HepG2 (cell line): ENCODE results near the gene SYNGR2. TPM values are rescaled to one million over a fixed set of nuclear protein-coding genes. Genes with fewer than 3 reads are reported as not detected.

Experiments used
- ATAC-seq: fragments of 200-7000 bp; cut with Tn5 transposase; 3 replicates; pipeline ENCODE4 v1.9.1; 2020; ENCODE audit warnings: mild to moderate bottlenecking, moderate library complexity
- BruUV-seq: library from RNA; stranded (reverse); fragments of 400-500 nt; replicated peaks from 2 replicates; lab custom pipeline; 2021; lab: Mats Ljungman, UMichigan
- CTCF ChIA-PET: fragments of 300-600 bp; formaldehyde crosslinking; extraction: SDS; loops from one replicate; lab custom pipeline; 2021; ENCODE audit warnings: low total read pairs, inconsistent platforms, low intra/inter-chr PET ratio; lab: Yijun Ruan, JAX
- POLR2A ChIA-PET: fragments of 350-600 bp; sonication (Branson Sonifier 250); formaldehyde crosslinking; loops from one replicate; lab custom pipeline; 2020; ENCODE audit warnings: antibody characterized with exemption, inconsistent platforms; lab: Yijun Ruan, JAX
- DNase-seq: peaks from one replicate; pipeline ENCODE4 v3.0.0-alpha.2; 2015; ENCODE audit warnings: low spot score
- FAIRE-seq: peaks from 3 replicates; lab custom pipeline; 2011; peaks lifted over from hg19 to GRCh38; lab: Jason Lieb, UNC
- H2AFZ ChIP-seq: one replicate; pipeline ENCODE4 v1.6.1; 2011; ENCODE audit warnings: low read length, inconsistent platforms
- H3K27ac ChIP-seq: fragments of 300-600 bp; 3 replicates; pipeline ENCODE4 v1.8.0; 2011; ENCODE audit warnings: mixed run types, mild to moderate bottlenecking, mixed read lengths, low read length, inconsistent platforms; ENCODE audit not compliant: insufficient read depth; ENCODE audit errors: extremely low read length
- H3K27me3 ChIP-seq, 2 experiments: fragments of 200-600 bp in 1 of 2; 2 replicates in 1 of 2; 3 replicates in 1 of 2; pipeline versions ENCODE4 v1.6.0 to v1.8.0; 2011; ENCODE audit warnings: low read length in 2 of 2, mild to moderate bottlenecking in 2 of 2, moderate library complexity in 2 of 2, inconsistent platforms in 1 of 2; ENCODE audit not compliant: insufficient read depth in 2 of 2, control insufficient read depth in 1 of 2
- H3K36me3 ChIP-seq, 2 experiments: fragments of 200-600 bp in 1 of 2; replicated peaks in 1 of 2; 2 replicates in 1 of 2; 3 replicates in 1 of 2; pipeline versions ENCODE4 v1.5.1 to v1.8.0; 2011; ENCODE audit warnings: low read length in 2 of 2, inconsistent platforms in 1 of 2; ENCODE audit not compliant: insufficient read depth in 2 of 2, control insufficient read depth in 1 of 2
- H3K4me1 ChIP-seq: 2 replicates; pipeline ENCODE4 v1.5.1; 2012; ENCODE audit warnings: low read length, inconsistent platforms; ENCODE audit not compliant: insufficient read depth
- H3K4me2 ChIP-seq: 2 replicates; pipeline ENCODE4 v1.6.0; 2011; ENCODE audit warnings: low read depth, low read length, inconsistent platforms
- H3K4me3 ChIP-seq, 3 experiments: fragments of 200-600 bp in 1 of 3; sonication (generic), shearing (Covaris generic) in 1 of 3; replicated peaks in 1 of 3; 2 replicates each; pipeline ENCODE4 v1.5.1; 2011 to 2016; ENCODE audit warnings: low read length in 3 of 3, inconsistent platforms in 2 of 3, low read depth in 2 of 3, mild to moderate bottlenecking in 2 of 3, control low read depth in 1 of 3, mixed read lengths in 1 of 3; ENCODE audit not compliant: insufficient read depth in 1 of 3
- H3K79me2 ChIP-seq: one replicate; pipeline ENCODE4 v1.6.1; 2011; ENCODE audit warnings: low read length, inconsistent platforms; ENCODE audit not compliant: insufficient read depth
- H3K9ac ChIP-seq: 2 replicates; pipeline ENCODE4 v1.6.0; 2011; ENCODE audit warnings: mild to moderate bottlenecking, low read depth, low read length, inconsistent platforms; ENCODE audit not compliant: insufficient read depth
- H3K9me3 ChIP-seq: 2 replicates; pipeline ENCODE4 v1.5.1; 2012; ENCODE audit warnings: mild to moderate bottlenecking, low read length
- H4K20me1 ChIP-seq: 2 replicates; pipeline ENCODE4 v1.6.0; 2011; ENCODE audit warnings: inconsistent platforms, mild to moderate bottlenecking, low read length, moderate library complexity; ENCODE audit not compliant: insufficient read depth
- ARHGAP35 ChIP-seq: sonication (generic); formaldehyde crosslinking; IDR thresholded peaks from 2 replicates; pipeline ENCODE4 v1.9.0; 2022; ENCODE audit warnings: mild to moderate bottlenecking, inconsistent platforms, moderate library complexity, missing genetic modification reagents, borderline replicate concordance
- ERF ChIP-seq: IDR thresholded peaks from 2 replicates; pipeline ENCODE4 v1.6.1; 2018; ENCODE audit warnings: missing biosample characterization, missing genetic modification reagents
- GPN1 ChIP-seq: sonication (generic); formaldehyde crosslinking; IDR thresholded peaks from 2 replicates; pipeline ENCODE4 v1.5.1; 2020; ENCODE audit warnings: missing genetic modification reagents, borderline replicate concordance
- HHEX ChIP-seq: IDR thresholded peaks from 2 replicates; pipeline ENCODE4 v1.6.1; 2016; ENCODE audit warnings: control low read depth
- KAT7 ChIP-seq: IDR thresholded peaks from 2 replicates; pipeline ENCODE4 v1.6.1; 2018; ENCODE audit warnings: borderline replicate concordance, missing compliant biosample characterization
- MEIS2 ChIP-seq: sonication (generic); formaldehyde crosslinking; IDR thresholded peaks from 2 replicates; pipeline ENCODE4 v1.9.0; 2021; ENCODE audit warnings: mild to moderate bottlenecking, missing genetic modification reagents
- PAX8 ChIP-seq: sonication (generic); formaldehyde crosslinking; IDR thresholded peaks from 2 replicates; pipeline ENCODE4 v1.8.0; 2022; ENCODE audit warnings: mild to moderate bottlenecking, missing genetic modification reagents, borderline replicate concordance
- PHF21A ChIP-seq: sonication (generic); formaldehyde crosslinking; IDR thresholded peaks from 2 replicates; pipeline ENCODE4 v1.5.0; 2020; ENCODE audit warnings: mild to moderate bottlenecking, missing genetic modification reagents
- POLR2G ChIP-seq: fragments of 200-400 bp; formaldehyde crosslinking; IDR thresholded peaks from 2 replicates; pipeline ENCODE4 v1.6.1; 2018; ENCODE audit warnings: mild to moderate bottlenecking, low read depth, low read length, moderate library complexity
- RAD51 ChIP-seq: fragments of 450-650 bp; IDR thresholded peaks from 2 replicates; pipeline ENCODE4 v1.6.1; 2016; ENCODE audit warnings: borderline replicate concordance
- RBM39 ChIP-seq: fragments of 200-400 bp; formaldehyde crosslinking; IDR thresholded peaks from one replicate; pipeline ENCODE4 v1.6.1; 2018; ENCODE audit warnings: antibody characterized with exemption, mild to moderate bottlenecking, low read depth, low read length; ENCODE audit not compliant: poor library complexity, severe bottlenecking
- SNAI1 ChIP-seq: sonication (generic); formaldehyde crosslinking; IDR thresholded peaks from 2 replicates; pipeline ENCODE4 v1.5.0; 2020; ENCODE audit warnings: mild to moderate bottlenecking, missing genetic modification reagents, borderline replicate concordance
- WIZ ChIP-seq: sonication (generic); formaldehyde crosslinking; IDR thresholded peaks from 2 replicates; pipeline ENCODE4 v1.5.1; 2020; ENCODE audit warnings: mild to moderate bottlenecking, missing genetic modification reagents
- ZFP36 ChIP-seq: fragments of 150-350 bp; IDR thresholded peaks from 2 replicates; pipeline ENCODE4 v1.6.1; 2018; ENCODE audit warnings: borderline replicate concordance, low read length, low read depth; ENCODE audit not compliant: partially characterized antibody
- ZNF101 ChIP-seq: sonication (generic); formaldehyde crosslinking; IDR thresholded peaks from 2 replicates; pipeline ENCODE4 v1.4.0; 2020; ENCODE audit warnings: mild to moderate bottlenecking, low read depth, missing genetic modification reagents, borderline replicate concordance
- ZNF12 ChIP-seq: sonication (generic); formaldehyde crosslinking; IDR thresholded peaks from 2 replicates; pipeline ENCODE4 v1.5.0; 2020; ENCODE audit warnings: missing genetic modification reagents
- ZNF160 ChIP-seq: sonication (generic); formaldehyde crosslinking; IDR thresholded peaks from 2 replicates; pipeline ENCODE4 v1.8.0; 2022; ENCODE audit warnings: mild to moderate bottlenecking, inconsistent platforms, missing genetic modification reagents
- ZNF788 ChIP-seq: sonication (generic); formaldehyde crosslinking; IDR thresholded peaks from 2 replicates; pipeline ENCODE4 v1.5.0; 2020; ENCODE audit warnings: mild to moderate bottlenecking, missing genetic modification reagents, borderline replicate concordance
- WGBS: methylation state at CpG from one replicate; pipeline ENCODE4 v1.1.6; 2017; ENCODE audit warnings: low lambda C conversion rate; 5-methylcytosine and 5-hydroxymethylcytosine counted together
- in situ Hi-C: cut with HindIII; loops from 2 replicates; pipeline ENCODE4 v1.10.0; 2017; ENCODE audit warnings: low pct_unique_long_range_greater_than_20kb; ENCODE audit not compliant: extremely low pct_ligation_motif_present
- intact Hi-C: fragments of 100-400 bp; cut with micrococcal nuclease; formaldehyde crosslinking; loops from one replicate; pipeline ENCODE4 v1.10.0; 2022; ENCODE audit not compliant: unreplicated experiment
- polyA plus RNA-seq, 8 experiments: library from polyadenylated mRNA; depleted of rRNA in 3 of 8; stranded (reverse) in 7 of 8; unstranded in 1 of 8; fragments of >200 nt; fragmentation: Illumina TruSeq in 4 of 8; extraction: Trizol in 4 of 8; gene quantifications; 2 replicates each; pipeline versions ENCODE4 v1.2.1 to v1.2.3, GENCODE V29; 2011 to 2016; ENCODE audit warnings: low read depth in 4 of 8, missing spikeins in 1 of 8, mixed read lengths in 1 of 8; ENCODE audit not compliant: insufficient read depth in 1 of 8
- total RNA-seq, 5 experiments: library from RNA; depleted of rRNA; stranded (reverse); fragments of >200 nt; fragmentation: Illumina TruSeq; extraction: Trizol; gene quantifications; 2 replicates each; pipeline ENCODE4 v1.2.3, GENCODE V29; 2016; ENCODE audit warnings: low read depth in 1 of 5
- TF ChIP-seq, protein P1 (sequence below): sonication (generic); formaldehyde crosslinking; IDR thresholded peaks from 2 replicates; pipeline ENCODE4 v1.8.1; 2023; ENCODE audit warnings: mild to moderate bottlenecking, missing genetic modification reagents
- TF ChIP-seq, protein P2 (sequence below): IDR thresholded peaks from 2 replicates; pipeline ENCODE4 v1.6.1; 2016; ENCODE audit warnings: missing biosample characterization, missing genetic modification reagents, low read depth

SYNGR2 gene
- total and polyA plus RNA-seq, 2 of the 13 experiments (the other 11 are each of a cell fraction or from before 2014, with no cell fraction given): 46.7 to 170 TPM

GRCh38 chr17:78186692-78187595 is 18.6 kb downstream of the SYNGR2 start, which contains the start of the genes AFMID and TK1:
TSS of gene AFMID (plus strand) at chr17:78187362. CDS start at chr17:78187371, 9 bp downstream.
TSS of gene TK1 (minus strand) at chr17:78187052. CDS start at chr17:78186994, 58 bp downstream.
- CTCF ChIA-PET: interaction anchor here (0.7 to 1.0 kb wide), 3 partner anchors 47 to 74 kb away, joined by 3 read pairs; no protein-coding TSS in a partner anchor
- DNase-seq (peak; percentile 96), FAIRE-seq (peak; percentile 87), ATAC-seq (peak; percentile 86)
- POLR2A ChIA-PET: interaction anchor here (0.7 to 3.5 kb wide), 25 partner anchors 7 to 234 kb away, joined by 3 to 28 read pairs (median 5); partner anchors contain the start of genes TMC6, TMC8 and TNRC6C
- peak within 1 kb of the TSS; percentile 83 to 94 (median 84) for H3K4me3 ChIP-seq
- H3K27me3 ChIP-seq: no peaks in the 10 kb centered on the region; a peak in 1 of 5 replicates
- intact Hi-C loops (loop anchor here (1.0 to 5.0 kb wide), 3 partner anchors 18 to 75 kb away; partner anchors contain the start of gene SYNGR2), in situ Hi-C loops (loop anchor here (5.0 kb wide), 1 partner anchor 75 kb away; no protein-coding TSS in a partner anchor)
- no TSS peak for BruUV-seq
- H3K36me3 ChIP-seq: peaks cover 8 to 52% of the 10 kb centered on the region in 2 experiments; a peak in 4 of 5 replicates
- peak within 1 kb of the TSS; percentile 99 for H3K4me2 ChIP-seq
- H3K4me1 ChIP-seq: peaks cover 70% of the 10 kb centered on the region
- H4K20me1 ChIP-seq: peaks cover 40% of the 10 kb centered on the region
- no peak within 1 kb of the TSS for H2AFZ ChIP-seq
- peaks cover 67% of the 10 kb centered on the region for H3K79me2 ChIP-seq
- WGBS: under 1% methylated on average over 53 of the region's 57 CpGs
- H3K27ac ChIP-seq: peak within 1 kb of the TSS; percentile 85
- no peaks in the 10 kb centered on the region for H3K9me3 ChIP-seq
- peak within 1 kb of the TSS; percentile 89 for H3K9ac ChIP-seq
- TF ChIP-seq HHEX: no peak
- TF ChIP-seq ERF (CRISPR knock-in tag): peak; percentile 98
- peak; percentile 100 for TF ChIP-seq POLR2G
- TF ChIP-seq RBM39: peak; percentile 90
- TF ChIP-seq WIZ (CRISPR knock-in tag): 0 out of 2 replicates have a peak, but pooled peaks have one; percentile 73
- TF ChIP-seq SNAI1 (CRISPR knock-in tag): no peak
- TF ChIP-seq RAD51: no peak
- TF ChIP-seq, protein P1, sequence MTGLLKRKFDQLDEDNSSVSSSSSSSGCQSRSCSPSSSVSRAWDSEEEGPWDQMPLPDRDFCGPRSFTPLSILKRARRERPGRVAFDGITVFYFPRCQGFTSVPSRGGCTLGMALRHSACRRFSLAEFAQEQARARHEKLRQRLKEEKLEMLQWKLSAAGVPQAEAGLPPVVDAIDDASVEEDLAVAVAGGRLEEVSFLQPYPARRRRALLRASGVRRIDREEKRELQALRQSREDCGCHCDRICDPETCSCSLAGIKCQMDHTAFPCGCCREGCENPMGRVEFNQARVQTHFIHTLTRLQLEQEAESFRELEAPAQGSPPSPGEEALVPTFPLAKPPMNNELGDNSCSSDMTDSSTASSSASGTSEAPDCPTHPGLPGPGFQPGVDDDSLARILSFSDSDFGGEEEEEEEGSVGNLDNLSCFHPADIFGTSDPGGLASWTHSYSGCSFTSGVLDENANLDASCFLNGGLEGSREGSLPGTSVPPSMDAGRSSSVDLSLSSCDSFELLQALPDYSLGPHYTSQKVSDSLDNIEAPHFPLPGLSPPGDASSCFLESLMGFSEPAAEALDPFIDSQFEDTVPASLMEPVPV (CRISPR knock-in tag): peak; percentile 100
- peak; percentile 98 for TF ChIP-seq ZNF160 (CRISPR knock-in tag)
- no peak for TF ChIP-seq ZFP36
- peak; percentile 57; the same call in 1 of the 2 replicates for TF ChIP-seq KAT7 (CRISPR knock-in tag)
- TF ChIP-seq ZNF12 (CRISPR knock-in tag): no peak
- TF ChIP-seq PAX8 (CRISPR knock-in tag): peak; percentile 12; the same call in 1 of the 2 replicates
- no peak; the same call in none of the 2 replicates for TF ChIP-seq ARHGAP35 (CRISPR knock-in tag)
- no peak; the same call in 1 of the 2 replicates for TF ChIP-seq ZNF101 (CRISPR knock-in tag)
- TF ChIP-seq, protein P2, sequence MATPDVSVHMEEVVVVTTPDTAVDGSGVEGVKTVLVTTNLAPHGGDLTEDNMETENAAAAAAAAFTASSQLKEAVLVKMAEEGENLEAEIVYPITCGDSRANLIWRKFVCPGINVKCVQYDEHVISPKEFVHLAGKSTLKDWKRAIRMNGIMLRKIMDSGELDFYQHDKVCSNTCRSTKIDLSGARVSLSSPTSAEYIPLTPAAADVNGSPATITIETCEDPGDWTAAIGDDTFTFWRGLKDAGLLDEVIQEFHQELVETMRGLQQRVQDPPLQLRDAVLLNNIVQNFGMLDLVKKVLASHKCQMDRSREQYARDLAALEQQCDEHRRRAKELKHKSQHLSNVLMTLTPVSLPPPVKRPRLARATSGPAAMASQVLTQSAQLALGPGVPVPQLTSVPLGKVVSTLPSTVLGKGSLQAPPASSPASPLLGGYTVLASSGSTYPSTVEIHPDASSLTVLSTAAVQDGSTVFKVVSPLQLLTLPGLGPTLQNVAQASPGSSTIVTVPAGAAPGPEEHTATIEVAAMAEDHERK (CRISPR knock-in tag): no peak
- TF ChIP-seq ZNF788 (CRISPR knock-in tag): peak; percentile 96; the same call in 1 of the 2 replicates
- peak; percentile 57; the same call in 1 of the 2 replicates for TF ChIP-seq MEIS2 (CRISPR knock-in tag)
- no peak; the same call in 1 of the 2 replicates for TF ChIP-seq GPN1 (CRISPR knock-in tag)
- peak; percentile 87 for TF ChIP-seq PHF21A (CRISPR knock-in tag)
